H1 (cell line): Measurements from ENCODE around the gene RNASEL. TPM values are rescaled to one million over a fixed set of nuclear protein-coding genes. Genes with fewer than 3 reads are reported as not detected.

Experiments used
- CHD2 ChIP-seq: IDR thresholded peaks from 2 replicates; pipeline ENCODE4 v1.6.1; 2012; ENCODE audit warnings: low read length, improper control_type of control experiment
- NANOG ChIP-seq: IDR thresholded peaks from 2 replicates; pipeline ENCODE4 v1.6.1; 2011; ENCODE audit warnings: low read length, low read depth, mild to moderate bottlenecking, inconsistent platforms; ENCODE audit not compliant: insufficient read depth, poor library complexity, severe bottlenecking
- polyA plus RNA-seq, 7 experiments: library from polyadenylated mRNA; depleted of rRNA in 3 of 7; stranded (reverse) in 5 of 7; unstranded in 2 of 7; fragments of >200 nt in 5 of 7; fragments of 200-250 nt in 2 of 7; gene quantifications; 1 replicate in 5 of 7; 2 replicates in 1 of 7; 4 replicates in 1 of 7; pipeline versions ENCODE4 v1.2.1 to v1.2.3, GENCODE V29; 2011 to 2013; ENCODE audit warnings: missing spikeins in 2 of 7, mixed read lengths in 2 of 7
- total RNA-seq: library from RNA; stranded (reverse); fragmentation: NEBNext Ultra II Directional; extraction: Animal tissue kit (Norgen Biotek cat#: 25700); gene quantifications from 2 replicates; pipeline ENCODE4 v1.2.1, GENCODE V29; 2021

RNASEL gene
- total and polyA plus RNA-seq, 2 of the 8 experiments (the other 6 are each of a cell fraction or from before 2014, with no cell fraction given): 0.39 to 0.78 TPM

GRCh38 chr1:182564406-182565004 lies 24.6 kb downstream of the RNASEL start (continued):
- no peak for TF ChIP-seq CHD2
- TF ChIP-seq NANOG: no peak
